Activated naive CD8-positive, alpha-beta T cell treated with anti-CD3 and anti-CD28 coated beads, Interleukin-2, amount 50 U/mL, for 16 hours (primary cell): ENCODE data around the gene HS6ST2.

ENCODE experiments used
- DNase-seq: peaks from one replicate; pipeline ENCODE4 v3.0.0-alpha.2; 2020; ENCODE audit warnings: low read depth, low spot score

Gene HS6ST2

DNA sequence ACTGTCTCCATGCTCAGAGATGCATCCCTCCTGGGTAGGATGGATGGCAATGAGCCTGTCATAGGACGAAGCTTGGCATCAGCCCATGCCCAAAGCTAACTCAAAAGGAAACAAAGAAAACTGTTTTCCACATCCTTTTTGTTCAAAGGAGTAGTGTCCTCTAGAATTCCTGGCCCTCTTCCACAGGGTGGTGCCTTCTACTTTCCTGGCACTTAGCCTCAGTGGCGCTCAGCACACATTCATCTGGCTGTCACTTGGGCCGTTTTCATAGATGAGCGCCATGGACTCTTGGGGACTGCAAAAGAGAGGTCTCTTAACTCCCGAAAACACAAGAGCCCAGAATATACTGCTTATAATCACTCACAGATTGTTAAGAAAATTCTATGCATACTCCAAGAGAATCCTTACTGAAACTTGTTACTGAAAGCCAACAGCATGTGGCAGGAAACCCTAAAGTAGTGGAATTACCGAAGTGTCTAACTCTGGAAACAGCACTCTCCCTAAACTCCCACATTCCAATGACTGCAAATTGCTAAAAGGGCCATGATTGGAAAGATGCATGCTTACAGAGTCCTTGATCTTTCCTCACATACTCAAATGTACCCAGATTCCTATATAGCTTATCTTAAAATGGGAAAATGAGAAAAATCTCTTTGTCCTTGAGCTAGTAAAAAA, 110.0 kb downstream of the HS6ST2 start:
- no peak for DNase-seq

DNA sequence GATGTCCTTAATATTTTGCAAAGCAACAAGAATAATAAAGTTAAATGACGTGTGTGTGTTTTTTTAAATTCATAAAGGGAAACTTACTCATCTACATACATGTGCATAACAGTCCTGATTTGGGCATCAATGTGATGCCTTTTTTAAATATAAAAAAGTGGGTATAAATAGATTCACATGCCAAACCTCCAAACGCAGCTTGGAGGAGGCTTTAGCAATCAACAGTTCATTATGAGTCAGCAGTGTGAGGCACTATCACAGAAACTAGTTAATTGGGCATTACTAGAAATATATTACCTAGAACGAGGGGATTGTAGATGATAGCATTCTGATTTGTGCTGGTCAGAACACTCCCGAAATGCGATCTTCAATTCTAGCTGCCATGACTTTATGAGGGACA, 115.1 kb downstream of the HS6ST2 start:
- no peak for DNase-seq

DNA sequence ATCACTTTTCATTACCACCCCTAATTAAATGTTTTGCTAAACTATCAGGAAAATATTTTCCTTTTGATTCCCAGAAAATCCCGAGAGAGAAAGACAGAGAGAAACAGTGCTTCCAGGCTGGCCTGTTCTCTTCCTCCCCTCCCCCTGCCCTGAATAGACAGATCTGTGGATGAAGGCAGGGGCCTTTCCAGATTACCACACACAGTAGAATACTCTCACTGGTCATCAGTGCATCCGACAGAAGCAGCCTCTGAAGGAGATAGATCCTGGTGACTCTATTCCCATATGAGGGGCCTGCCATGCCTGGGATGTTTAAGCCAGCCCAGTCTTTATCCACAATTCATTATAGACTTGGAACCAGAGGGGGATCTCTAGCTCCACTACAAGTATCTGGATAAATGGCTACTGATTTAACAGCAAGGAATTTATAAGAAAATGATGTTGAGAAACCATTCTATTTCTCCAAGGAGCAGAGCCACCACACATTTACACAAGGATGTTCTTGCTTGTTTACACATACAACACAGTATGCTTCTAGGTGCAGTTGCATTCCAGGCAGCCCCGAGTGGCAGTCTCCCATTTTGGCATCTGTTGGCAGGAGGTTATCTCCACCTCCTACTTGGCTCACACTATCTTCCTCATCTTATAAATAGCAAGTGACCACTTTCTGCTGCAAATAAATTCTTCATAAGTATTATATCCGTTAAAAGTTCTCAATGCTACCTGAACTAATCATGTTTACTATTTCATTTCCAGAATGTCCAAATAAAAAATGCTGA, 115.8 kb downstream of the HS6ST2 start:
- DNase-seq: no peak

DNA sequence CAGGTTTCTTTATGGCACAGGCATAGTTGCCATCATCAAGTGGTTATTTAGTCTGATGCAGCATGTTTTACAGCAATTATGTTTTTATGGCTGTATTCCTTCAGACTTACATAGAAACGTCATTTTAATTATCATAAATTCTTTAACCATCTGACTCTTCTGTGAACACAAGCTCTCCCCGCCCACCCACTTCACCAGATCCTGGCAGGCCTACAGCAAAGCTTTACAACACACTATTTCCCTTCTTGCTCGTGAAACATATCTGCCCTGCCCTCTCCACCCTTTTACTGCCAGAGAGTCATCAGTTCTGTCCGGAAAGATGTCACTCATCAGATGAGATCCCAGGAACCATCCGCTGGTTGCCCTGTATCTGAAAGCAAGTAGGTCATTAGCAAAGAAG, 120.5 kb downstream of the HS6ST2 start:
- no peak for DNase-seq

DNA sequence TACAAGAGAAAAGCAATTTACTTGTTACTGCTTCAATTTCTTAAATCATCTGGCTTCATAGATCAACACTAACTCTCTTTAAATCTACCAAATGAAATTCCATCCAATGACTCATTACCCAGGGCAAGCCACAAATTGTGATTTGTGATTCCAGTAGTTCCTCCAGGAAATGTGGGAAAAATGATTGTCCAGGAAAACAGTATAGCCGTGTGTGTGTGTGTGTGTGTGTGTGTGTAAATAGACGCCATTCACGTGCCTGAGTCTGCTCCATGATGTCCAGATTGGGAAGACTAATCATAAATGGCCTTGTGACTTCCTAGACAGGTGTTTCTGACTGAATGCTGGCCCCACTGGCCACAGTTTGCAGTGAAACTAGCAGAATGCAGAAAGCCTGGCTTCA, 121.3 kb downstream of the HS6ST2 start:
- DNase-seq: no peak

DNA sequence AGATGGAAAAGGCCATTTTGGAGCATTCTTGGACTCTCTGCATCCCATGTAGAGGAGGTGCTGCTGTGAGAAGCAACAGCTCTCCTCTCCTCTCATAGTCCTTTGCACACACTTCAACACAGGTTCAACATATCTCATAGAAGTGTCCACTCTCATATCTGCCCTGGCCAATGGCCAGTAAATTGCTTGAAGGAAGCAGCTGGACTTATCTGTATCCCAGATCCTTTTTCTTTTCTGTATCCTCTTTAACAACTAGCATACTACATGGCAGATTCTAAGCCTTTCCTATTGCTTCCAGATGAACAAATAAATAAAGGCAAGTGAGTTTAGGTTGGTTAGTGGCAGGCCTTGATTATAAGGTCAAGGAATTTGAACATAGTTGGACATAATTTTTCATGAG, 122.0 kb downstream of the HS6ST2 start:
- DNase-seq: no peak

DNA sequence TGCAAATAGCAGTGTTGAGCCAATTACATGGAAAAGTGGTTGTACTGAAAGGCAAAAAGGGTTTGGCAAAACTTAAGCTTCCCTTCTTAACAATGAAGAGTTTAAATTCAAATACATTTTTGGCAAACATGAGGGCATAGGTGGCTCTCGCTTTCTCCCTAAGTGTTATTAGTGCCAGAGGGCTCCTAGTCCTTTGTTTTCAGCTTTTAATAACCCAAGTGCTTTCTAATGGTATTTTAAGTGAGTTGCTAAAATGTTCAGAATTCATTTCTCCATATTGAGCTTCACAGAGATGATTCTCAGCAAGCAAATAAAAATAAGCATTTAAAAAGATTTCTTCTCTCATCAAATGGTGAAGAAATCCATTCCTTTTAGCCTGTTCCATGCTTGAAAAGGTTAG, 123.7 kb downstream of the HS6ST2 start:
- no peak for DNase-seq

DNA sequence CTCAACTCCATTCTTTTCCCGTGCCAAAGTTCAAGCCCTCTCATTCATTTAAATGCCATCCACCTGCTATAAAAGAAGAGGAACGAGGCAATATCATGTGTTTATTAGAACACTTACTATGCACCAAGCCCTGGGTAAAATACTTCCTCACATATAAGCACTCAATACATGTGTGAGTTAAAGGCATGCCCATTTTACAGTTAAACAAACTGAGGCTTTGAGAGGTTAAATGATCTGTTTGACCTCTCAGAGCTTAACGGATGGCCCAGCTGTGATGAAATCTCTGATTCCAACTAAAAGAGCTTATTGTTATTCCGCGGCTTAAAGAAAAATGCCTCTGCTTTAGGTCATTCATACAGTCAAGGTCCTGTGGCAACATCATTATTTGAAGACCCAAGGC, 124.3 kb downstream of the HS6ST2 start:
- no peak for DNase-seq

DNA sequence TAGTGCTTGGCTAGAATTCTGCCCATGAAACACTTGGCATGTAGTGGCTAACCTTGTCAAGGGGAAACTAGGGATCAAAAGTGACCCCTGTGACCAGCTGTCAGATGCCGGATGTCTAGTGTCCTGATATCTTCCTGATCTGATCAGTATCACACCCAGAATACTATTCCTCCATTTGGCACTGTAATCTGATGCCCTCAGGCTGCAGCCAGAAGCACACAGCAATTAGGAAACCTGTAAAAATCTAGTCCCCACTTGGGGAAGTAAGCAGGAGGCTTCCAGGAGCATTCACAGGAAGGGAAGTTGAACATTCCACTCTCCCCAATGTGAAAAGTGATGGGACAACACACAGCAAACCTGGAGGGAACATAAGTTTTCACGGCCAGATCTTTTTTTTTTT, 125.1 kb downstream of the HS6ST2 start:
- no peak for DNase-seq

DNA sequence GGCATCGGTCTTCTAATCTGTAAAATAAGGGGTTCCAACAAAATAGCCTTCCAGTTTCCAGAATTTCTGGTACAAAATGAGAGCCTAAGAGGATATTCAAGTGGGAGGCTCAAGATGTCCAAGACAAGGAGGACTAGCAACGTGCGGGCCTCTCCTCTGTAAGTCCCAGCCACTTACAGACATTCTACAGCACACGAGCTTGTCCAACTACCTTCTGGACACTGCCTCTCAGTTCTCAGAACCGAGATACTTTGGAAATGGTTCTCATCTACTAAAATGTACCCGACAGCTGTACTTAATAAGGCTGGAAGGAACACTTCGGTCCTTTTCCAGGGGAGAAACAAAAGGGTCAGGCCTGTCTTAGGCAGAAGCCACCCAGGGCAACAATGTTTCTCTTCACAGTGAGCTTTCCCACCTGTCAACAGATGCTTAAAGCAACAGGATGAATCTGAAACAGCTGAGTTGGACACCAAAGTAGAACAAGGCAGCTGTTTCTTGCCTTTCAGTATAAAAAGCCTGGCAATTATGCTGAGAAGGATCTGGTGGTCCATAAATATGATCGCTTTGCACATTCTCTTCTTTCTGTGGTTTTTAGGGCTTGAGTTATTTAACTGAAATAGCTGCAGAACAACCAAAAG, 127.0 kb downstream of the HS6ST2 start:
- DNase-seq: no peak

DNA sequence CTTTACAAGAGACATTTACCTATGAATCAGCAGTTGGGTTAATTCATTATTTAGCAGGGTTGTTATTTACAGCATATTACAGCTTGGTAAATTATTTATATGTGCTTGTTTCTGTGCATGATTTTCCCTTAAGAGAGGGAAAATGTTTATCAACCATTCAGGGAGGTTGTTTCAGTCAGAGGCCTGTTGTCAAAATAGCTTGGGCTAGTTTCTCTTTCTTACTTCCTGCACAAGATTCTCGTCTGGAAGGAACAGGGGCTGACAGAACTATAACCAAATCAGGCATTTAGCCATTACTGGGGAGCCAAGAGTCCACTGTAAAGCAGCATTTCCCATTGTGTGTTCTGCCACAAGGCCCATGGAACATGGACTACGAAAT, 135.8 kb downstream of the HS6ST2 start:
- DNase-seq: no peak

DNA sequence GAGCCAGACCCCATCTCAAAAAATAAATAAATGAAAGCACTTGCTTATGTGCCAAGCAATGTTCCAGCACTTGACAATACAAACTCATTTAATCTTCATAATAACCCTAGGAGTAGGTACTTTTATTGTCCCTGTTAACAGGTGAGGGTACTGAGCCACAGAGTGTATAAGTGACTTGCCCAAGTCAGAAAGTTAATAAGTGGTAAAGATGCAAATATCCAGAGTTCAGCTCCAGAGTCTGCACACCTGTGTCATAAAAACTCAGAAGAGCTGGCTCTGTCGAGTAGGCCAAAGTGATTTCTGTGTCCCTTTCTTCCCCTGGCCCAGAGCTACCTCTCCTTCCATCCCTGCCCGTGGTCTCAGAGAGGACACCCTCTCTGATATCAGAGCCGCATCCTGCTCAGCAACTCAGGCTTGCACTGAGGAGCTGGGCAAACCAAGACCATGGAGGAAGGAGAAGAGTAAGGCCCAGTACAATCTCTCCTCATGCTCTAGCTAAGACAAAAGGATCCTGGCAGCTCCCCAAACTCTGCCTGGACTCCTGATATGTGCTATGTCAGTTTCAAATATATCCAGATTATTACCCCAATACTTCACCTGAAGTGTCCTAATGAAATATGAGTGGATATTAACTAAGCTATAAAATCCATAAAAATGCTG, 136.3 kb downstream of the HS6ST2 start:
- no peak for DNase-seq

DNA sequence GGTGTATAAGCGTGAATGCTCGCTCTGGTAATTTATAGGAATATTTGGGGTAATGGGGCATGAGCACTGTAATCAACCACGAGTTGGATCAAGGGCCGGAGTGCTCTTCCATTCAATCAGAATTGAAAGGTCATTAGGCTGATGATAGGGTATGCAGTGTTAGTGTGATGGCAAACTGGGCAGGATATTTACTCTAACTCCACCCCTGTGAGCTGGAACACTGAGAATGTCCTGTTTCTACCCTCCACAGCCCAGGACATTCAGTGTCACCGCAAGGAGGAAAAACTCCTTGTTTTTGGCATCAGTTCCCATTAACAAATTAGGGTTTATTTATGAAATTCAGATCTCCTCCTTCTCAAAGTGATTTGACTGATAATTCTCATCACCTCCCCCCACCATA, 137.8 kb downstream of the HS6ST2 start:
- no peak for DNase-seq

DNA sequence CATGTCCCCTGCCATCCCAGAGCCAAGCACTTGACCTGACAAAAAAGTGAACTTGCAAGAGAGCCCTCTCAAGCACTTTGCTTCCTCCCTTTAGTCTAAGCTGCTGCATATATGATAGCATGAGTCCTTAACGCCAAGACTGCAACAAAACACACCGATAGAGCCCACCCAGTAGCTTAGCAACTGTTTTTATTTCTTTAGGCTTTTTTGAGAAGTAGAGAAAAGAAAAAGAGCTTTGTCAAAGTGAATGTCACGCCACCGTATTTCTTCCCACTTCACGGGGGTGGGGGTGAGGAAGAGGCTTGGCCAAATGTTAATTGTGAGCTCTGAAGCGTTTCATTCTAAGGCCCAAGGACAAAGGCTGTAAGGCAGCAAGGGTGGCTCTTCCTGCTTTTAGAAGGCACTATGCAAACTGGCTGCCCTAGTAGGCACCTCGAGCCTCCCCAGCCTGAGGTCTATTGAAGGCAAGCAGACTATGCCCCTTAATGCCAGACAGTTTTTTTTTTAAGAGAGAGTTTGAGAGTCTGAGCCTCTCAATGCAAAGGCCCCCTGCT, 138.6 kb downstream of the HS6ST2 start:
- no peak for DNase-seq

DNA sequence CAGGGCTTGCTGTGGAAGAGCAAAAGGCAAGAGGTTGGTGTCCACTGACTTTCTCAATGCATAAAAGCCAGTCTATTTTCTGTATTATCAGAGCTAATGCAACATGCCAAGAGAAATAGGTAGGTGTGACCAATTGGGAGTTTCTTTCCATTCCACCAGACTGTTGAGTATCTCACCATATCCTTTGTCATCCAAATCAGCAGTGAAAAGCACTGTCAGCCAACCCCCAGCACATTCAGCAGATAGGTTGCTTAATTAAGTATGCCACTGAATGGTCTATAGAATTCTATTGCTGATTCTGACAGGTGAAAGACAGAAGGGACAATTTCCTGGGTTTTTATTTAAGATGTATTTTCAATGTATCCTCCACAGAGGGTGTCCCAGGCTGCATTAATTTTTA, 139.8 kb downstream of the HS6ST2 start:
- no peak for DNase-seq

DNA sequence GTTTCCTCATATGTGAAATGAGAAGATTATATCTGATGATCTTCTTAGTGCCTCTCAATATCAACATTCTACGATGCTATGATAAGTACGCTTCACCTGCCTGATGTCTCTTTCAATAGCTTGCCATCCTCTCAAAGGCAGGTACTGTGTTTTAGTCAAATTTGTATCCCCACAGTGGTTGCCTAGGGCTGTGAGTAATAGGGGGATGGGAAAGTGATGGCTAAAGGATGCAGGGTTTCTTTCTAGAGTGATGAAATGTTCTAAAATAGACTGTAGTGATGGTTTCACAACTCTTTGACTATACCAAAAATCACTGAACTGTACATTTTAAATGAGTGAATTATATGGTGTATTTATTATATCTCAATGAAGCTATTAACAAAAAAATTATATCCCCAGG, 142.8 kb downstream of the HS6ST2 start:
- DNase-seq: no peak

DNA sequence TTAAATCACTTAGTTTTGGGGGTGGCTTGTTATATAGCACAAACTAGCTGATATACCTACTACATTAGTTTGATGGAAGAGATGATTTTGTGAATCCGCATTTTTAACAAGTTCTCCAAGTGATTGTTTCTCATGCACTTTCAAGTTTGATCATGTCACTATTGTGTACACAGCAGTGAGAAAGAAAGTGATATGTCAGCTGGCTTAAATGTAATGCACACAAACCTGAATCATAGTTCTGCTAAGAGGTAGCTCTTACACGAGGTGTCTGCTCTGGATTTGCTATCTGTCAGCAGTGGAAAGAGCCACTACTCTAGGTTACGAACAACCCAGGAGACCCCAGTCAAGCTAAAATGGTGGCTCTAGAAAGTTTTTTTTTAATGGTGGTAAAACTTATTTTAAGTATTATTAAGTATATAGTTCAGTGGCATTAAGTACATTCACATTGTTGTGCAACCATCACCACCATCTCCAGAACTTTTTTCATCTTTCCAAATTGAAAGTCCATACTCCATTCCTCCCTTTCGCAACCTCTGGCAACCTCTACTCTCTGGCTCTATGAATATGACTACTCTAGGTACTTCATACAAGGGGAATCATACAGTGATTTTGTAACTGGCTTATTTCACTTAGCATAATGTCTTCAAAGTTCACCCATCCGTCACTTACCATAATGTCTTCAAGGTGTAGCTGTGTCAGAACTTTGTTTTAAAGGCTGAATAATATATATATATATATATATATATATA, 147.3 kb downstream of the HS6ST2 start:
- DNase-seq: no peak

DNA sequence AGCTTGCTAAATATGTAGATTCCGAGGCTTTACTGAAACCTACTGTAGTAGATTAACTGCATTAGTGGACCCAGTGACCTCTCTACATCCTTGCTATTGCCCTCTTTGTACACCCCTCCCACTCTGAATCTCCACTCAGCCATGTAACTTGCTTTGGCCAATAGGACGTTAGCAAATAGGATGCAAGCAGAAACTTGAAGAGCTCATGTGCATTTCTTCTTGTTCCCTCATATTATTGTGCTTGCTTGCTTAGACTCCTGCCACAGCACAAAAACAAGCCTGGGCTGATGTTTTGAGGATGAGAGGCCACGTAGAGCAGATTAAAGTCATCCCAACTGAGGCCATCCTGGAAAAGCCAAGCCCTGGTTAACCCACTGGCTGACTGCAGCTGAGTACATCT, 147.9 kb downstream of the HS6ST2 start:
- no peak for DNase-seq

DNA sequence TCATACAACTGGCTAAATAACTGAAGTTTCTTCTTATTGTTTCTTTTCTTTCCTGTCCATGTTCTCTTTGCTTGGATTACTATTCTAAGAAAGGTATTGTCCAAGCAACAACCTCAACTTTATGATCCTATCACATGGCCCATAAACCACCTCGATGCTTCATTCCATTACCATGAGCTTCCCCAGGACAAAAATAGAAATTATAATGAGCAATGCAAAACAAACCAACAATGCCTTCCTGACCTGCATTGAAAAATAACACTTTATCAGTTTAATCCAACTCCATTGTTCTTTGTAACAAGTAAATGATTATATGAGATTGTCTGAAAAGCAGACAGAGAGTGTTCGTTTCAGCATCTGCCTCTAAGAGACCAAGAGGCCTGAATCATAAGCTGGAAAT, 148.8 kb downstream of the HS6ST2 start:
- DNase-seq: no peak

DNA sequence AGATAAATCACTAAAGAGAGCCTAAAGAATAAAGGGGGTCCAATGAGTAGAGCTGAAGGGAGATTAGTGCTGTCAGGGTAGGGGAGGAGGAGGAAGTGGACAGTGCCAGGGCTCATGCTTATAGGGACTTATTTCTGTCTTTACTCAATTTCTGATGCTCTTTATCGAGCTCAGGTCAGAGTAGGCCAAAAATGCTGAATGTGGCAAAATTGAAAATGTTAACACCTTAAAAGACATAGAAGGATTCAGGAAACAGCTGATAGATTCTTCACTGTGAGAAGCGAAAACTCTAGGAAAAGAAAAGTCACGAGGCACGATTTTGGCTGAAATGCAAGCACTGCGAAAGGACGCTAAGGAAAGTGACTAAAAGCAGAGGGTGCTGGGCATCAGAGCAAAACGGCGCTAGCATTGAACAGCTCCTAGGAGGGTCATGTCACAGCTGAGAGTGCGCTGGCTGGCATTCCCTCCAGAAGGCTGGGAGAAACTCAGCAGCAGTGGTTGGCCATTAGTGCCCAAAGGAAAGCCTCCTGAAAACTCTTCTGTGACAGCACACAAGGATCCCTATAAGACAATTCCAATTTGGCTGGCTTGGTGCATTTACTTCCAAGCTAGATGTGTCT, 150.9 kb downstream of the HS6ST2 start:
- no peak for DNase-seq

DNA sequence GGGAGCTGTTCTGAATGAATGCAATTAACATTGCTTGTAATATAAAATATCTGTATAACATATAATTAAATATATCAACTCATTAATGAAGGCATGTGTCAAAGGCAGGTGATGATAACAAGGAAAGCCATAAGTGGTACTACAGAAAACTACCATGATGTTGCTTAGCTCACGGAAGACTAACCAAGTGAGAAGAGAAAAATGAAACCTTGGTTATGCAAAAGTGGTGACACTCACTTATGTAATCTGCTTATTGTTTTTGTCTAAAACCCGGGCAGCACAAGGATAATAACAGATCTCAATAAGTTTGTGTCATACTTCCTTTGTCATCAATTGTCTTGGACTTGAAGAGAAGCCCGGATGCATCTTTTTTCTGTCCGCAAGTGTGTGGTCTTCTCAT, 156.4 kb downstream of the HS6ST2 start:
- no peak for DNase-seq
